Renal pelvis (tissue), 12 donors: ENCODE data around the gene VAV1. TPM values are rescaled to one million over a fixed set of nuclear protein-coding genes. Genes with fewer than 3 reads are reported as not detected.

Source experiments
- DNase-seq: peaks from one replicate; pipeline ENCODE4 v3.0.0-alpha.2; 2013
- long read RNA-seq, 16 experiments: transcript quantifications; one replicate each; lab custom pipeline, GENCODE V29; 2026
- polyA plus RNA-seq, 3 donors: library from polyadenylated mRNA; unstranded; fragments of 120-200 nt; gene quantifications; one replicate each; pipeline ENCODE4 v1.2.1, GENCODE V29; 2013; ENCODE audit not compliant: insufficient read length in 3 of 3

VAV1 gene, protein sequence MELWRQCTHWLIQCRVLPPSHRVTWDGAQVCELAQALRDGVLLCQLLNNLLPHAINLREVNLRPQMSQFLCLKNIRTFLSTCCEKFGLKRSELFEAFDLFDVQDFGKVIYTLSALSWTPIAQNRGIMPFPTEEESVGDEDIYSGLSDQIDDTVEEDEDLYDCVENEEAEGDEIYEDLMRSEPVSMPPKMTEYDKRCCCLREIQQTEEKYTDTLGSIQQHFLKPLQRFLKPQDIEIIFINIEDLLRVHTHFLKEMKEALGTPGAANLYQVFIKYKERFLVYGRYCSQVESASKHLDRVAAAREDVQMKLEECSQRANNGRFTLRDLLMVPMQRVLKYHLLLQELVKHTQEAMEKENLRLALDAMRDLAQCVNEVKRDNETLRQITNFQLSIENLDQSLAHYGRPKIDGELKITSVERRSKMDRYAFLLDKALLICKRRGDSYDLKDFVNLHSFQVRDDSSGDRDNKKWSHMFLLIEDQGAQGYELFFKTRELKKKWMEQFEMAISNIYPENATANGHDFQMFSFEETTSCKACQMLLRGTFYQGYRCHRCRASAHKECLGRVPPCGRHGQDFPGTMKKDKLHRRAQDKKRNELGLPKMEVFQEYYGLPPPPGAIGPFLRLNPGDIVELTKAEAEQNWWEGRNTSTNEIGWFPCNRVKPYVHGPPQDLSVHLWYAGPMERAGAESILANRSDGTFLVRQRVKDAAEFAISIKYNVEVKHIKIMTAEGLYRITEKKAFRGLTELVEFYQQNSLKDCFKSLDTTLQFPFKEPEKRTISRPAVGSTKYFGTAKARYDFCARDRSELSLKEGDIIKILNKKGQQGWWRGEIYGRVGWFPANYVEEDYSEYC
- 1 to 10 TPM; 1.8 to 2.1 (median 1.9) TPM for polyA plus RNA-seq
- long read RNA-seq, donor 1: 0 reads
- long read RNA-seq, donor 2, partial matches to known transcripts: 0 of 1 reads
- long read RNA-seq, donor 2, other reads (novel, unspliced or antisense): 0 of 1 reads
- long read RNA-seq, donor 3: 0 reads
- long read RNA-seq, donor 4: 0 reads
- long read RNA-seq, donor 5: 0 reads
- long read RNA-seq, donor 6: 0 reads
- long read RNA-seq, donor 7: 0 reads
- long read RNA-seq, donor 8: 0 reads
- long read RNA-seq, donor 9, partial matches to known transcripts: 0 of 1 reads
- long read RNA-seq, donor 9, other reads (novel, unspliced or antisense): 0 of 1 reads
- long read RNA-seq, donor 10: 0 reads
- long read RNA-seq, donor 11: 0 reads
- long read RNA-seq, donor 12: 0 reads
- long read RNA-seq, donor 13, partial matches to known transcripts: 5 of 5 reads
- long read RNA-seq, donor 13, other reads (novel, unspliced or antisense): 0 of 5 reads
- long read RNA-seq, donor 14: 0 reads
- long read RNA-seq, donor 15: 0 reads
- long read RNA-seq, donor 16: 0 reads

- no peak for DNase-seq
Observed at GRCh38 chr19:6772028-6772865, at the start of gene VAV1. TSS of gene VAV1 (plus strand) at chr19:6772708. CDS start at chr19:6772808, 100 bp downstream.

- no peak for DNase-seq
Observed at GRCh38 chr19:6723108-6723618, 49.3 kb upstream of the VAV1 start.

DNA sequence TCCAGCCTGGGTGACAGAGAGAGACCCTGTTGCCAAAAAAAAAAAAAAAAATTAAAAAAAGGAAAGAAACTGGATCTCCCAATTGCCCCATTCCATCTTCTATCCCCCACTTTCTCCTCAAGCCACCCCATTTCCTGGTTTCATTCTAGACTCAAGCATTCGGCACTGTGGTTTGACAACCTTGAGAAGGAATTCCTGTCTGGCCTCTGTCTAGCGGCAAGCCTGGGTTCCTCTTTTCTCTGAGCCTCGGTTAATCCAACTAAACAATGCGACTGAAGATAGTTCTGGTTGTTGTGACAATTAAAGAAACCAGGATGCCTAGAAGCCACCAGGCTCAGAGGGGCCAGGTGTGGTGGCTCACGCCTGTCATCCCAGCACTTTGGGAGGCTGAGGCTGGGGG, 48.8 kb upstream of the VAV1 start:
- no peak for DNase-seq

DNA sequence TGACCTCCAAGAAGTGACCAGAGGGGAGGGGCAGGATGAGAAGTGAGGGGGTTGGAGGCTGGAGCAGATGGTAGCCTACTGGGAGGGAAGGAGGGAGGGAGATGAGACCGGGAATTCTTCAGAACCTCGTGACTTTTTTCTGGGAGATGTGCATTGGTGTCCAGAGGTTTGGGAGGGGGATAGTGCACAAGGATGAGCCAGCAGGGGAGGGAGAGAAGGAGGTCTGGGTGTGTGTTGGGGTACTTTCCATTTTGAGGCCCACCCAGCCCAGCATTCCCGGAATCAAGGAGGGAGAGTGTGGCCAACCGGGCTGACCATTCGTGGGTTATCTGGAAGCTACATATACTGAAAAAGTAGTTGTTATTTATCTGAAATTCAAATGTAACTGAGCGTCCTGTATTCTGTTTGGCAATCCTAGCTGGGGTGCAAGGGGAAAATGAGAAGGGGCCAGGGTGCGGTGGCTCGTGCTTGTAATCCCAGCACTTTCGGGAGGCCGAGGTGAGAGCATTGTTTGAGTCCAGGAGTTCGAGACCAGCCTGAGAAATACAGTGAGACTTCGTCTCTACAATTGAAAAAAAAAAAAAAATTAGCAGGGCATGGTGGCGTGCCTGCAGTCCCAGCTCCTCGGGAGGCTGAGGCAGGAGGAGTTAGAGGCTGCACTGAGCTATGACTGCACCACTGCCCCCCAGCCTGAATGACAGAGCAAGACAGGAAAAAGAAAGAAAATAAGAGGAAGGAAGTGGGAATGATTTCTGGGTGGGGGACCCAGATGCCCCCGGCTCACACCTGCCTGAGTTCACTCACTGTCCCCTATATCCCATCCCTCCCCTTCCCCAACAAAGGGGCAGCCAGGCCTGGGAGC, 47.6 kb upstream of the VAV1 start:
- no peak for DNase-seq

DNA sequence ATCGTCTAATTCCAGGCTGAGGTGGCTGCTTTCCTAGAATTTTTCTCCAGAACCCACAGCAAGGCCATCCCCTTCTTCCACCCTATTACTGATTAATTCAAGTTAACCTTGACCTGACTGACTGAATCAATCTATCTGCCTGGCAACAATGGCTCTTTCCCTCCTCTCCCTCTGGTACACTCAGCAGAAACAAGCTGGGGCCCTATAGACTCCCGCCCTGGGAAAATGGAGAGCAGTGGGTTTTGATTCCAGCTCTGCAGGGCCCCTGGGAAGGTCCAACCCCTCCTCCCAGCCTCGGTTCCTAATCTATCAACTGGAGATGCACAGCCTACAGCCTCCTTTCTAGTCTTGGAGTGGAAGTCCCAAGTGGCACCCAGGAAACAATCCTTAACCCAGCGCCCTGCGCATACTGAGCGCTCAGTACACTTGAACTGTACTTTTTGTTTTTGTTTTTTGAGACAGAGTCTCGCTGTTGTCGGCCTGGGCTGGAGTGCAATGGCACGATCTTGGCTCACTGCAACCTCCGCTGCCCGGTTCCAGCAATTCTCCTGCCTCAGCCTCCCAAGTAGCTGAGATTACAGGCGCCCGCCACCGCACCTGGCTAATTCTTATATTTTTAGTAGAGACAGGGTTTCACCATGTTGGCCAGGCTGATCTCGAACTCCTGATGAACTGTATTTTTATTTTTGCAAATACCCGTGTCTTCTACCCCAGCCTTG, 46.8 kb upstream of the VAV1 start:
- DNase-seq: no peak

DNA sequence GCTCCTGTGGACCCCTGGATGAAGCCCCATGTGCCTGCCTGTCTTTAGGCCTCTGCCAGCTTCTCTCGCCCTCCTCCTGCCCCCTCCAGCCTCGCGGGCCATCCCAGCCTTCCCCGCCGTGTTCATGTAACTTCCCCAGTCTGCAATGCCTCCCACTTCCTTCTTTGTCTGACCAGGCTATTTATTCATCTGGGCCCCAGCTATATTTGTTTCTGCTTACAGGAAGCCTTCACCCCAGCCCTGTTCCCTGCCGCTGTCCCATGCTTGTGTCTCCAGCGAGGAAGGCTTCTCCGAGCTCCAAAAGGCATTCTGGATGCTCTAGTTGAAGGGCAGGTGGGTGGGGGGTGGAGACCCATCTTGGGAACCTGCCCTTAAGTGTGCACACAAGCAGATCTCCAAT, 44.2 kb upstream of the VAV1 start:
- DNase-seq: no peak

GRCh38 chr19:6729573-6730152, 42.8 kb upstream of the VAV1 start:
- no peak for DNase-seq

GRCh38 chr19:6730153-6730804, 42.2 kb upstream of the VAV1 start:
- DNase-seq: no peak

GRCh38 chr19:6730941-6731670, 41.4 kb upstream of the VAV1 start:
- DNase-seq: no peak

- no peak for DNase-seq
Observed at GRCh38 chr19:6731822-6732221, 40.7 kb upstream of the VAV1 start.

DNA sequence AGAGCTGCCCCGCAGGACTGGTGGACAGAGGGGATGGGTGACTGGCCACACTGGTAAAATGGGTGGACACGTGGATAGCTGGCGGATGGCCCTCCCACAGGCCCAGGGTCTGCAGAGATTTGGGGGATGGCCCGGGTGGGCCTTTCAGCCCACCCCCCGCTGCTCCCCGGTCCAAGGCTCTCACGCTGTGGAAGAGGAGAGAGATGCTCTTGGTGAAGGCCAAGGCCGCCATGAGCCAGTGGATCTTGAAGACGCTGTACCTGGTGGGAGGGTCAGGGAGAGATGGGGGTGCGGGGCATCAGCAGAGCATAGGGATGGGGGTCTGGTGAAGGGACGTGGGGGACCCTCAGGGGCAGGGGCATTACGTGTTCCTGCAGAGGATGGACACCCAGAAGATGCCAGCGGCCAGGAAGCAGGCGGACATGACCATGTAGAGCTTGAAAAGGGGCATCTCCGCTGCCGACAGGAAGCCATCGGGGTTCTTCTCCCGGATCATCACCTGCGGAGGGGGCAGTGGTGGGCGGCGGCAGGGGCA, 39.6 kb upstream of the VAV1 start:
- no peak for DNase-seq

DNA sequence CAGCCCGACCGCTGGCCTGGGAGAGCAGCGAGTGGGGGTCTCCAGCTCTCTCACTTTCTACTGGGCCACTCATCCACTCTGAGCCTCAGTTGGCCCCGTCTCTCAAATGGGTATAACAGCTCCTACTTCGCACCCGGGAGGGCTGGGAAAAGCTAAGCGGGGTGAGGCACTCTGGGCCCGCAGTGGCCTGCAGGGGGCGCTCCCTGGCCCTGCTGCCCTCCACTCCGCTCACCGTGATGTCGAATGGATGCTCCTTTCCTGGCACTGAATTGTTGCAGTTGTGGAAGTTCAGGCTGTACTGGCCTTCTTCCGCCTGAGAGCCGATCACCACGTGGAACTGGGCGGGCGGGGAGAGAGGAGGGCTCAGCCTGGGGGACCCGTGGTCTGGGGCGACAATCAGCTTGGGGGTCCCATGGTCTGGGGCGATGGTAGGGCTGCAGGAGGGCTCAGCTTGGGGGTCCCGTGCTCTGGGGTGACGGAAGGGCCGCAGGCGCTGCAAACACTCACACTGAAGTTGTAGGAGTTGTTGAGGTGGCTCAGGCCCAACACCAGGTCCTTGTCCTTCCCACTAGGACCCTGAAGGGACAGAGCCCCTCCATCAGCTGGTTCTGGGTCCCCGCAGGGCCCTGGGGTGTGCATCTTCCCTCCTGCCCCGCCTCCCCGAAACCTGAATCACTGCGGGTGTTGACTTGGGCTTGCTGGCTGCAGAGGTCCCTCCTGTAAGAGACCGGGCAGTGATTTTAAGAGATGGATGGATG, 39.0 kb upstream of the VAV1 start:
- no peak for DNase-seq

DNA sequence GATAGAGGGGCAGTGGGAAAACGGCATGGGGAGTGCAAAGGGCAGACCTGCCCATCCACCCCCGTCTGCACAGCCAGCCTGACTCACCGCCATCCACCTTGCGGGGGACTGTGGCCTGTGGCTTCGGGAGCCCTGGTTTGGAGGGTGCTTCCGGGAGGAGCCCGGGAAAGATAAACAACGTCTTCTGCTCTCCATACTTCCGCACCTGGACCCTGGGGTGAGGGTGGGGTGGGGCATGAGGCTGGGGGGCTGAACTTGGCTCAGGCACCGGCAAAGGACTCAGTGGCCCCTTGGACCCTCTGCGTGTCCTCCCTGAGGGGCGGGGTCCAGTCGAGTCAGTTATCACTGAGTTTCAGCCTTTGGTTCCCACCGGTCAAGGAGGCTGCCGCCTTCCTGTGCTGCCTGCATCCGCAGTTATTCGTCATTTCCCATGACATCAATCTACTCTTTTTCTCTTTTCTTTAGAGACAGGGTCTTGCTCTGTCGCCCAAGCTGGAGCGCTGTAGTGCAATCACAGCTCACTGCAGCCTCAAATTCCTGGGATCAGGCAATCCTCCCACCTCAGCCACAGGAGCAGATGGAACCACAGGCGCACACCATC, 38.3 kb upstream of the VAV1 start:
- no peak for DNase-seq

GRCh38 chr19:6735181-6735911, 37.2 kb upstream of the VAV1 start:
- no peak for DNase-seq
